ENCODE data around the gene ZNF569.
"Not testable (repeated sequence)": the region's sequence is repeated elsewhere in the genome, so short reads cannot be mapped to it uniquely, and the experiment has no call there.

The ZNF569 gene

GRCh38 chr19:37401078-37401477 is 66.2 kb downstream of the ZNF569 start:
- DNase-seq (ENCODE audit: low read depth): no peak

DNA sequence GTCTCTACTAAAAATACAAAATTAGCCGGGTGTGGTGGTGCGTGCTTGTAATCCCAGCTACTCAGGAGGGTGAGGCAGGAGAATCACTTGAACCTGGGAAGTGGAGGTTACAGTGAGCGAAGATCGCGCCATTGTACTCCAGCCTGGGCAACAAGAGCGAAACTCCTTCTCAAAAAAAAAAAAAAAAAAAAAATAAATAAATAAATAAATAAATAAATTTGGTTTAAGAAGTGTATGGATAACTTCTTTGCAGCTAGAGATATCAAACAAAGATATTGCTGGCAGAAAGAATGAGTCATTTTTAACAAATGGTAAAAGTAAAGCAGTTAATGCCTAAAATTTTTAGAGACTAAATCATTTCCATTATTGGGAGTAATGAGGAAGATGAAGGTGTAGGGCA is 75.8 kb downstream of the ZNF569 start:
- not testable (repeated sequence) for DNase-seq (ENCODE audit: low read depth)

- DNase-seq (ENCODE audit: low read depth): no peak
These were observed 78.0 kb downstream of the ZNF569 start for GRCh38 chr19:37389234-37389633.

DNA sequence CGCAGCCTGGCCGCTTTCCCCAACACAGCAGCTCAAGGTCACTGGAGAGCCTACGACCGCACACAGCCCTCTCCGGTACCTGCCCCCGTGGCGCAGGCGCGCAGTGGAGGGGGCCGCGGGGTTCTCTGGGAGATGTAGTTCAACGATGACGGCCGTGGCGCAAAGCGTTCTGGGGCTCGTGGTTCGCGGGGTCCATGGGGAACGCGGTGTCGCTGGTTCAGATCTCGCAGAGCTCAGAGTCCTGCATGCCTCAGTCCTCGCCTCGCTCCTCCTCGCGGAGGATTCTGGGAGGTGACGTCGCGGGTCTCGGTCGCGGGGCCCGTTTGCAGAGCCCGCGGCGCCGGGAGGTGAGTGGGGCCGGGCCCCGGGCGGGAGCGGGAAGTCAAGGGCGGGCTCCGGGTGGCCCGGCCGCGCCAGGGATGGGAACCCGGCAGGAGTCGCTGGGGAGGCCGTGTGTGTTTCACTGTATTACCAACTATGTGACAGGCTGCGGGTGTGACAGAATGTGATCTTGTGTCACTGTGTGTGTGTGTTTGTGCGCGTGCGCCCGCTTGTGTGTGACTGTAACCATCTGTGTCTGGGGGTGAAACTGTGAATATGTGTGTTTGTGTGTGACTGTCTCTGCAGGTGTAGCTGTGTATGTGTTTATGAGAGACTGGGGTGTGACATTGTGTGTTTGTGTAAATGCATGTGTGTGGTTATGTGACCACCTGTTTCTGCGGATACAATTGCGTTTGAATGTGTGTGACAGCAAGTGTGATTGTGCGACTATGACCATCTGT is 96.2 kb downstream of the ZNF569 start, which contains the start of gene ZNF527:
Gene ZNF527 (plus strand): TSS at position 220 of the 782 bp plus-strand sequence. CDS start 3,100 bp downstream, outside the sequence.
- DNase-seq (ENCODE audit: low read depth): peak; percentile 95

- DNase-seq (ENCODE audit: low read depth): not testable (repeated sequence)
These were observed 96.8 kb downstream of the ZNF569 start for GRCh38 chr19:37370386-37370879.

DNA sequence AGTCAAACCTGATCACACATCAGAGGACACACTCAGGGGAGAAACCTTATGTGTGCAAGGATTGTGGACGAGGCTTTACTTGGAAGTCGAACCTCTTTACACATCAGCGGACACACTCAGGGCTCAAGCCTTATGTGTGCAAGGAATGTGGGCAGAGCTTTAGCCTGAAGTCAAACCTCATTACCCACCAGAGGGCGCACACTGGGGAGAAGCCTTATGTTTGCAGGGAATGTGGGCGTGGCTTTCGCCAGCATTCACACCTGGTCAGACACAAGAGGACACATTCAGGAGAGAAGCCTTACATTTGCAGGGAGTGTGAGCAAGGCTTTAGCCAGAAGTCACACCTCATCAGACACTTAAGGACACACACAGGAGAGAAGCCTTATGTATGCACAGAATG is 104.5 kb downstream of the ZNF569 start:
- no peak for DNase-seq (ENCODE audit: low read depth)

- DNase-seq (ENCODE audit: low read depth): no peak
These were observed 105.2 kb downstream of the ZNF569 start for GRCh38 chr19:37361994-37362393.
